HG03520 (cell line): Measurements from ENCODE around the gene LAMA5.

Experiments used
- ATAC-seq: cut with Tn5 transposase; IDR thresholded peaks from one replicate; pipeline ENCODE4 v1.9.1; 2021; ENCODE audit warnings: mild to moderate bottlenecking, moderate library complexity; ENCODE audit not compliant: unreplicated experiment

LAMA5 gene

GRCh38 chr20:62348604-62349003 lies 18.5 kb downstream of the LAMA5 start:
- ATAC-seq = no peak

- ATAC-seq = no peak
These were observed 19.7 kb downstream of the LAMA5 start for GRCh38 chr20:62347445-62347844.

GRCh38 chr20:62347151-62347404 lies 20.0 kb downstream of the LAMA5 start:
- ATAC-seq = no peak

GRCh38 chr20:62346398-62347150 lies 20.5 kb downstream of the LAMA5 start:
- no peak for ATAC-seq

- no peak for ATAC-seq
These were observed 21.3 kb downstream of the LAMA5 start for GRCh38 chr20:62345681-62346370.

GRCh38 chr20:62344782-62345181 lies 22.3 kb downstream of the LAMA5 start:
- ATAC-seq = no peak

- no peak for ATAC-seq
These were observed 23.0 kb downstream of the LAMA5 start for GRCh38 chr20:62344092-62344491.

GRCh38 chr20:62342910-62343309 lies 24.2 kb downstream of the LAMA5 start:
- ATAC-seq = no peak

- peak; percentile 65 for ATAC-seq
These were observed 27.5 kb downstream of the LAMA5 start for GRCh38 chr20:62339647-62340062.

GRCh38 chr20:62338294-62338620 lies 28.9 kb downstream of the LAMA5 start:
- no peak for ATAC-seq

- no peak for ATAC-seq
These were observed 29.4 kb downstream of the LAMA5 start for GRCh38 chr20:62337558-62338293.

- no peak for ATAC-seq
These were observed 30.1 kb downstream of the LAMA5 start for GRCh38 chr20:62336775-62337557.

GRCh38 chr20:62336329-62336728 lies 30.8 kb downstream of the LAMA5 start:
- ATAC-seq = no peak

- no peak for ATAC-seq
These were observed 31.6 kb downstream of the LAMA5 start for GRCh38 chr20:62335532-62335931.

- ATAC-seq = no peak
These were observed 32.2 kb downstream of the LAMA5 start for GRCh38 chr20:62334881-62335280.

GRCh38 chr20:62333820-62334595 lies 33.1 kb downstream of the LAMA5 start:
- ATAC-seq = no peak

GRCh38 chr20:62332989-62333819 lies 33.9 kb downstream of the LAMA5 start:
- ATAC-seq = no peak

GRCh38 chr20:62332421-62332820 lies 34.7 kb downstream of the LAMA5 start:
- ATAC-seq = no peak

- ATAC-seq = no peak
These were observed 35.8 kb downstream of the LAMA5 start for GRCh38 chr20:62331347-62331746.
